ENCODE results near the gene CD160. TPM values are rescaled to one million over a fixed set of nuclear protein-coding genes. Genes with fewer than 3 reads are reported as not detected.
"Not testable (repeated sequence)": the region's sequence is repeated elsewhere in the genome, so short reads cannot be mapped to it uniquely, and the experiment has no call there.

Gene CD160
- total and polyA plus RNA-seq, 2 experiments from 2014 or later: 0.06 TPM; not detected in 1

DNA sequence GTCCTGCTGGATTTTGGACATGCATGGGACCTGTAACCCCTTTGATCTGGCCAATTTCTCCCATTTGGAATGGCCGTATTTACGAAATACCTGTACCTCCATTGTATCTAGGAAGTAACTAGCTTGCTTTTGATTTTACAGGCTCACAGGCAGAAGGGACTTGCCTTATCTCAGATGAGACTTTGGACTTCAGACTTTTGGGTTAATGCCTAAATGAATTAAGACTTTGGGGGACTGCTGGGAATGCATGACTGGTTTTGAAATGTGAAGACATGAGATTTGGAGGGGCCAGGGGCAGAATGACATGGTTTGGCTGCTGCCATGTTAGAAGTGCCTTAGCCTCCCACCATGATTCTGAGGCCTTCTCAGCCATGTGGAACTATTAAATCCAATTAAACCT, 42.7 kb downstream of the CD160 start:
- not testable (repeated sequence) for H3K4me1 ChIP-seq (ENCODE audit: insufficient read depth); DNase-seq (ENCODE audit: low spot score); H3K4me3 Mint-ChIP-seq; H3F3A ChIP-seq (replicated peaks; ENCODE audit: low read depth); H3K27ac Mint-ChIP-seq; ATAC-seq; H4K20me1 ChIP-seq (replicated peaks; ENCODE audit: insufficient read depth); H2AFZ ChIP-seq; H3K27ac ChIP-seq (ENCODE audit: low read depth); H3K27me3 Mint-ChIP-seq (ENCODE audit: insufficient read depth, low read depth, poor library complexity); H3K4me2 ChIP-seq; H3K4me3 ChIP-seq; H3K36me3 ChIP-seq (ENCODE audit: insufficient read depth); H3K9me2 ChIP-seq (ENCODE audit: insufficient read depth); H3K27me3 ChIP-seq (ENCODE audit: insufficient read depth); H3K79me2 ChIP-seq (replicated peaks; ENCODE audit: insufficient read depth); H3K4me1 Mint-ChIP-seq
- peaks cover 62% of the 10 kb centered on the region for H3K36me3 Mint-ChIP-seq (ENCODE audit: low read depth)
- H3K9me3 Mint-ChIP-seq: peaks cover 41% of the 10 kb centered on the region

DNA sequence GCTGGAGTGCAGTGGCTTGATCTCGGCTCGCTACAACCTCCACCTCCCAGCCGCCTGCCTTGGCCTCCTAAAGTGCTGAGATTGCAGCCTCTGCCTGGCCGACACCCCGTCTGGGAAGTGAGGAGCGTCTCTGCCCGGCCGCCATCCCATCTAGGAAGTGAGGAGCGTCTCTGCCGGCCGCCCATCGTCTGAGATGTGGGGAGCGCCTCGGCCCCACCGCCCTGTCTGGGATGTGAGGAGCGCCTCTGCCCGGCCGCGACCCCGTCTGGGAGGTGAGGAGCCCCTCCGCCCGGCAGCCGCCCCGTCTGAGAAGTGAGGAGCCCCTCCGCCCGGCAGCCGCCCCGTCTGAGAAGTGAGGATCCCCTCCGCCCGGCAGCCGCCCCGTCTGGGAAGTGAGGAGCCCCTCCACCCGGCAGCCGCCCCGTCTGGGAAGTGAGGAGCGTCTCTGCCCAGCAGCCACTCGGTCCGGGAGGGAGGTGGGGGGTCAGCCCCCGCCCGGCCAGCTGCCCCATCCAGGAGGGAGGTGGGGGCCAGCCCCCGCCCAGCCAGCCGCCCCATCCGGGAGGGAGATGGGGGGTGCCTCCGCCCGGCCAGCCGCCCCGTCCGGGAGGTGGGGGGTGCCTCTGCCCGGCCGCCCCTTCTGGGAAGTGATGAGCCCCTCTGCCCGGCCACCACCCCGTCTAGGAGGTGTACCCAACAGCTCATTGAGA, 45.1 kb downstream of the CD160 start:
- Mint-ChIP-seq H3K9me3 (peaks cover 51% of the 10 kb centered on the region), H3K36me3 (ENCODE audit: low read depth) (peaks cover 83% of the 10 kb centered on the region)
- not testable (repeated sequence) for H2AFZ ChIP-seq; H3K4me1 ChIP-seq (ENCODE audit: insufficient read depth); H3K27me3 Mint-ChIP-seq (ENCODE audit: insufficient read depth, low read depth, poor library complexity); H3K79me2 ChIP-seq (replicated peaks; ENCODE audit: insufficient read depth); H3K4me3 Mint-ChIP-seq; H3K4me2 ChIP-seq; H3K27ac Mint-ChIP-seq; DNase-seq (ENCODE audit: low spot score); H3K27ac ChIP-seq (ENCODE audit: low read depth); H4K20me1 ChIP-seq (replicated peaks; ENCODE audit: insufficient read depth); H3F3A ChIP-seq (replicated peaks; ENCODE audit: low read depth); H3K27me3 ChIP-seq (ENCODE audit: insufficient read depth); H3K4me3 ChIP-seq; H3K9me2 ChIP-seq (ENCODE audit: insufficient read depth); H3K4me1 Mint-ChIP-seq; ATAC-seq
- H3K36me3 ChIP-seq (ENCODE audit: insufficient read depth): peaks cover 14% of the 10 kb centered on the region

DNA sequence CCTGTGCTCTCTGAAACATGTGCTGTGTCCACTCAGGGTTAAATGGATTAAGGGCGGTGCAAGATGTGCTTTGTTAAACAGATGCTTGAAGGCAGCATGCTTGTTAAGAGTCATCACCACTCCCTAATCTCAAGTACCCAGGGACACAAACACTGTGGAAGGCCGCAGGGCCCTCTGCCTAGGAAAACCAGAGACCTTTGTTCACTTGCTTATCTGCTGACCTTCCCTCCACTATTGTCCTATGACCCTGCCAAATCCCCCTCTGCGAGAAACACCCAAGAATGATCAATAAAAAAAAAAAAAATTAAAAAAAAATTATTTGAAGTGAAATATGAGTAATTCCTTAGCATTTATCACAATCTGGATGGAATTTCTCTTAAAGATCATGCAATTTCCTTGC, 45.8 kb downstream of the CD160 start:
- not testable (repeated sequence) for H3K4me2 ChIP-seq; H3K4me1 ChIP-seq (ENCODE audit: insufficient read depth); H3K27ac ChIP-seq (ENCODE audit: low read depth); H3K27me3 ChIP-seq (ENCODE audit: insufficient read depth); H3K4me3 Mint-ChIP-seq; ATAC-seq; H3K27me3 Mint-ChIP-seq (ENCODE audit: insufficient read depth, low read depth, poor library complexity); H3K4me1 Mint-ChIP-seq; H3K27ac Mint-ChIP-seq; H3F3A ChIP-seq (replicated peaks; ENCODE audit: low read depth); H3K79me2 ChIP-seq (replicated peaks; ENCODE audit: insufficient read depth); H4K20me1 ChIP-seq (replicated peaks; ENCODE audit: insufficient read depth); H2AFZ ChIP-seq; H3K4me3 ChIP-seq; H3K9me2 ChIP-seq (ENCODE audit: insufficient read depth); DNase-seq (ENCODE audit: low spot score)
- H3K9me3 Mint-ChIP-seq: peaks cover 51% of the 10 kb centered on the region
- H3K36me3 ChIP-seq (ENCODE audit: insufficient read depth): peaks cover 14% of the 10 kb centered on the region
- peaks cover 78% of the 10 kb centered on the region for H3K36me3 Mint-ChIP-seq (ENCODE audit: low read depth)

DNA sequence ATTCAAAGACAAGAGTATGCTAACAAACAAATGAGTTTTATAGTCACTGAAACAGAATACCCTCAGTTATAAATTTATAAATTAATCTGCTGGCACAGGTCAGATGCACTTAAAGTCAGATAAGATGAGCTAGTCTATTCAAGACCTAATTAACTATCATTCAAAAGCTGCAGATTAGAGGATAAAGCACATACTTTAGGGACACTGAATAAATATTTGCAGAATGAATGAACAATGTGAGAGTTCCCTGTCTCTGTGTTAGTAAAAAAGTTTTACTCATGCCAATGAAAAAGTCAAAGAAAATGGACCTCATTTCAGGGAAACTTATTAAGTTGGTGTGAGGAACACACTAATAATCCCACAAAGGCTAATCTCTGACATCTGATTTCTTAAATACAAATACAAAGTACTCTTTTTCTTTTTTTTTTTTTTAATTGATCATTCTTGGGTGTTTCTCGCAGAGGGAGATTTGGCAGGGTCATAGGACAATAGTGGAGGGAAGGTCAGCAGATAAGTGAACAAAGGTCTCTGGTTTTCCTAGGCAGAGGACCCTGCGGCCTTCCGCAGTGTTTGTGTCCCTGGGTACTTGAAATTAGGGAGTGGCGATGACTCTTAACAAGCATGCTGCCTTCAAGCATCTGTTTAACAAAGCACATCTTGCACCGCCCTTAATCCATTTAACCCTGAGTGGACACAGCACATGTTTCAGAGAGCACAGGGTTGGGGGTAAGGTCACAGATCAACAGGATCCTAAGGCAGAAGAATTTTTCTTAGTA, 46.5 kb downstream of the CD160 start:
- ATAC-seq; H3K4me3 ChIP-seq; H3K4me1 ChIP-seq (ENCODE audit: insufficient read depth); H3K27me3 ChIP-seq (ENCODE audit: insufficient read depth); H3K27me3 Mint-ChIP-seq (ENCODE audit: insufficient read depth, low read depth, poor library complexity); H3K4me2 ChIP-seq; H3K4me3 Mint-ChIP-seq; H3K9me2 ChIP-seq (ENCODE audit: insufficient read depth); H3K27ac Mint-ChIP-seq; H3K79me2 ChIP-seq (replicated peaks; ENCODE audit: insufficient read depth); DNase-seq (ENCODE audit: low spot score); H3K27ac ChIP-seq (ENCODE audit: low read depth); H4K20me1 ChIP-seq (replicated peaks; ENCODE audit: insufficient read depth); H3K4me1 Mint-ChIP-seq; H3F3A ChIP-seq (replicated peaks; ENCODE audit: low read depth); H2AFZ ChIP-seq: not testable (repeated sequence)
- Mint-ChIP-seq H3K36me3 (ENCODE audit: low read depth) (peaks cover 72% of the 10 kb centered on the region), H3K9me3 (peaks cover 44% of the 10 kb centered on the region)
- H3K36me3 ChIP-seq (ENCODE audit: insufficient read depth): peaks cover 10% of the 10 kb centered on the region

DNA sequence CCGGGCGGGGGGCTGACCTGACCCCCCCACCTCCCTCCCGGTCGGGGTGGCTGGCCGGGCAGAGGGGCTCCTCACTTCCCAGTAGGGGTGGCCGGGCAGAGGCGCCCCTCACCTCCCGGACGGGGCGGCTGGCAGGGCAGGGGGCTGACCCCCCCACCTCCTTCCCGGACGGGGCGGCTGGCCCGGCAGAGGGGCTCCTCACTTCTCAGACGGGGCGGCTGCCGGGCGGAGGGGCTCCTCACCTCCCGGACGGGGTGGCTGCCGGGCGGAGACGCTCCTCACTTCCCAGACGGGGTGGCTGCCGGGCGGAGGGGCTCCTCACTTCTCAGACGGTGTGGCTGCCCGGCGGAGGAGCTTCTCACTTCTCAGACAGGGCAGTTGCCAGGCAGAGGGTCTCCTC, 47.6 kb downstream of the CD160 start:
- peaks cover 66% of the 10 kb centered on the region for H3K36me3 Mint-ChIP-seq (ENCODE audit: low read depth)

DNA sequence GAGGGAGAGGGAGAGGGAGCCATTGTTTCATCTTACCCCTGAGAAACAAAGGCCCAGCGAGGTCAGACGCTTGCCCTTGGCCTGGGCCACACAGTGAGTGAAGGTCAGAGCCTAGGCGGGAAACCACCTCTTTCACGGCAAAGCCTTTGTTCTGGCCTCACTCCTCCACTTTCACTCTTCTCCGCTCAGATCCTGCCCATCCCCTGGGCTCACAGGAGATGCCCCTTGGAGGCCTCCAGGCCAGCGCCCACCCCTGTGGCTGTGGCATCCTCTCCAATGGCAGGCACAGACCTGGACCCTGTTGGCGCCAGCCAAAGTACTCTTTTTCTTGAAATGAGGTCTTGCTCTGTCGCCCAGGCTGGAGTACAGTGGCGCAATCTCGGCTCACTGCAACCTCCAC, 48.7 kb downstream of the CD160 start:
- H3K4me3 Mint-ChIP-seq; H3K27me3 ChIP-seq (ENCODE audit: insufficient read depth); H3K27me3 Mint-ChIP-seq (ENCODE audit: insufficient read depth, low read depth, poor library complexity); H3F3A ChIP-seq (replicated peaks; ENCODE audit: low read depth); H3K4me2 ChIP-seq; H3K79me2 ChIP-seq (replicated peaks; ENCODE audit: insufficient read depth); DNase-seq (ENCODE audit: low spot score); H3K9me2 ChIP-seq (ENCODE audit: insufficient read depth); H3K4me1 ChIP-seq (ENCODE audit: insufficient read depth); H3K27ac ChIP-seq (ENCODE audit: low read depth); H4K20me1 ChIP-seq (replicated peaks; ENCODE audit: insufficient read depth); H3K4me3 ChIP-seq; H3K4me1 Mint-ChIP-seq; H3K27ac Mint-ChIP-seq; H2AFZ ChIP-seq: not testable (repeated sequence)
- Mint-ChIP-seq H3K36me3 (ENCODE audit: low read depth) (peaks cover 57% of the 10 kb centered on the region), H3K9me3 (peaks cover 26% of the 10 kb centered on the region)
- peak; percentile 24; the same call in 1 of the 3 replicates for ATAC-seq
- H3K36me3 ChIP-seq (ENCODE audit: insufficient read depth): peaks cover 13% of the 10 kb centered on the region

More for the DNA sequence above, 47.6 kb downstream of the CD160 start:
- H3F3A ChIP-seq (replicated peaks; ENCODE audit: low read depth); H4K20me1 ChIP-seq (replicated peaks; ENCODE audit: insufficient read depth); H3K27me3 Mint-ChIP-seq (ENCODE audit: insufficient read depth, low read depth, poor library complexity); H3K27ac Mint-ChIP-seq; H3K4me2 ChIP-seq; DNase-seq (ENCODE audit: low spot score); H2AFZ ChIP-seq; H3K27ac ChIP-seq (ENCODE audit: low read depth); H3K4me1 Mint-ChIP-seq; H3K4me1 ChIP-seq (ENCODE audit: insufficient read depth); H3K27me3 ChIP-seq (ENCODE audit: insufficient read depth); H3K79me2 ChIP-seq (replicated peaks; ENCODE audit: insufficient read depth); ATAC-seq; H3K4me3 ChIP-seq; H3K4me3 Mint-ChIP-seq; H3K9me2 ChIP-seq (ENCODE audit: insufficient read depth): not testable (repeated sequence)
- H3K36me3 ChIP-seq (ENCODE audit: insufficient read depth): peaks cover 13% of the 10 kb centered on the region
- peaks cover 33% of the 10 kb centered on the region for H3K9me3 Mint-ChIP-seq
